Pons (tissue), 1 donor: ENCODE data around the gene VPS26B.

ENCODE experiments used
- DNase-seq: peaks from one replicate; pipeline ENCODE4 v3.0.0-alpha.2; 2016; ENCODE audit warnings: low spot score

Gene VPS26B

GRCh38 chr11:134257101-134257500 lies 32.6 kb downstream of the VPS26B start:
- no peak for DNase-seq

- no peak for DNase-seq
Measured at GRCh38 chr11:134258577-134258976, 34.1 kb downstream of the VPS26B start.

DNA sequence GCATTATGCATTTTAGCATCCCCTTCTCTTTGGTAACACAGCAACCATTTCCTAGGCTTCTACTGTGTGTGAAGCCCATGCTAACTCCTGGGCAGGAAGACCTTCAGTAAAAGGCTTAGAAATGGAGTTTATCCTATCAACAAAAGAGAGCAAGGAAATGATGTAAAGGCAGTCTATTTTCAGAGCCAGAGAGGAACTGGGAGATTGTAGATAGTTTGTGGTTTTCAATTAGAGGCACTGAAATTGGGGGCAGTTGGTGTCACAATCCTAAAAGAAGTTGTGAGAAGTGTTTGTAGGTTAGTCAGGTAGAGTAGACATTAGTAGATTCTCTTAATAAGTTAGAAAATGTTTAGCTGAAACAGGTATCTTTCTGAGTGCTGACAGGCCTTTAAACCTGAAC lies 36.0 kb downstream of the VPS26B start:
- no peak for DNase-seq

DNA sequence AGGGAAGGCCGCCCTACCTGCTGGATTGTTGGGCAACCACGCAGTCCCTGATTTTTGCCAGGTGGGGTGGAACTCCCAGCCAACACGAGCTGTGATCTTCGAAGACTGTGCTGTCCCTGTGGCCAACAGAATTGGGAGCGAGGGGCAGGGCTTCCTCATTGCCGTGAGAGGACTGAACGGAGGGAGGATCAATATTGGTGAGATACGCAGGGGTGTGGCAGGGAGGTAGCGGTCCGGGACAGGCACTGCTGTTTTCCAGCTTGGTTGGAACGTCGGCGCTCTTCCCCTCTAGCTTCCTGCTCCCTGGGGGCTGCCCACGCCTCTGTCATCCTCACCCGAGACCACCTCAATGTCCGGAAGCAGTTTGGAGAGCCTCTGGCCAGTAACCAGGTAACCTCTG lies 36.5 kb downstream of the VPS26B start:
- DNase-seq: no peak

DNA sequence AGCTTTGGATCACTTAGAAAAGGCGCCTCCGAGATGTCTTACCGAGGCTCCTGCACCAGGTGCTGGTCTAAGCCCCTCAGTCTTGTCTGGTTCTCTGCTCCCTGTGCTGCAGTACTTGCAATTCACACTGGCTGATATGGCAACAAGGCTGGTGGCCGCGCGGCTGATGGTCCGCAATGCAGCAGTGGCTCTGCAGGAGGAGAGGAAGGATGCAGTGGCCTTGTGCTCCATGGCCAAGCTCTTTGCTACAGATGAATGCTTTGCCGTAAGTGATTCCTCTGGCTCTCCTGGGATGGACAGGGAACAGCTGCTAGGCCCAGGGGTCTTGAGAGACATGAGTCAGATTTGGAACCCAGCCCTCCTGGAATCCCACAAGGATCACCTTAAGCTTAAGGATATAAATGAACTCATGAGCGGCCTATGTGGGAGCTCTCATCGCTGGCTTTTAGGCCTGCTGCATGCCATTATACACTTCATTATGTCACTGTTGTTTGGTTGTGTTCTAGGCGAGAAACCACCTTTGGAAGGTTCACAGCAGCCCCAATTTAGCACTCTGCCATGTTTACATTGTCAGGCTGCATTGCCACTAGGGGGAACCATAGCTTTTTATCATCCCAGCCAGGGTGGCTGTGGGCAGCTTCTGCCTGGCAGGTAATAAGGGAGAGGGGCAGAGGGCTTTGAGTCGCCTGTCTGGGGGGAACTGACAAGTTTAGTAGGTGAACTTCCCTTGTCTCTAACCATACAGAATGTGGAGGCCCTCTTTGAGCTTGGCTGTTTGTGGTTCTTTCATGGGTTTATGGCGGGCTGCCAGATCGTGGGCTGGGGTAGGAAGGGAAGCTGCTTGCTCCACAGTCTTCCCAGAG lies 37.4 kb downstream of the VPS26B start:
- DNase-seq: no peak

DNA sequence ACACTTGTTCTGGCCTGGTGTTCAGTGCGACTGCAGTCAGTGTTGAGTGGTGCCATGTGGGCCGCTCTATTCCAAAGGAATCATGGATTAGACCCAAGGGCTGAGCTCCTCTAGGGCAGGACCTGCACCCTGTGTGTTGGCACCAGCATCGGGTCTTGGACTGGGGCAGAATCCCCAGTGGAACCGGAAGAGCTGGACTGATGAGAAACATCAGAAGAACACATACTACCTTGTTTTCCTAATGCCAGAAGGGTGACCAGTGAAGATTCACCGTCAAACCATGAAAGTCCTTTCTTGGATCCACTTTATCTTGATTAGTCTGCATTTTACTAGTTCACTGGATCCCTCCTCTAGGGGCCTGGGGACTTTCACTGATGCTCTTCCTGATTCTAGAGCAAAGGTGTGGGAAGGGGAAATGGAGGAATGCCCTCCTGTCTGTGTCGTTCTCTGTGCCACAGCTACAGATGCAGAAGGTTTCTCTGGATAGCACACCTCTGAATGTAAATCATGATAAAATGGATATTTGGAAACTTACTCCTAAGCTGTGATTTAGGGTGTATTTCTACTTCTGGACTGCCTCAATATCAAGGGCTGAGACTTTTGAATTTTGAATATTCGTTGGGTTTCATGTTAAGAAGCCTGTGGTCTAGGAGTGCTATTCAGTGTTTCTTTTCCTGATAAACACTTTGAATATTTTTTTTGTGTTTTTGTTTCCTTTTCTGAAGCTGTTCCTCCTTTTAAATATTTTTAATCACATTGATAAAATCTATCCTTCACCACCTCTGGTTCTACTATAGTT lies 40.7 kb downstream of the VPS26B start:
- DNase-seq: no peak

DNA sequence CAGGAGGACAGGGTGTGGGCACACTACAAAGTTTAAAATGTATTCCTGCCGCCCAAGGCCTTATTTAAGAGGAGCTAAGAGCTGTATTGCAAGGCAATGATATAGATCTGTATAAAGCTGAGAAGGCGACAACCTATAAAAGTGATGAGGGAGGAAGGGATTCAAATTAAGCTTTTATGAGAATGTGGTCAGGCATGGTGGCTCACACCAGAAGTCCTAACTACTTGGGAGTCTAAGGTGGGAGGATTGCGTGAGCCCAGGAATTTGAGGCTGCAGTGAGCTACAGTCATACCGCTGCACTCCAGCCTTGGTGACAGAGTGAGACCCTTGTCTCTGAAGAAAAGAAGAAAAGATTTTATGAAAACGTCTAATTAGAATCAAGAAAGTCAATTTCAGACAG lies 42.0 kb downstream of the VPS26B start:
- no peak for DNase-seq

GRCh38 chr11:134266841-134267251 lies 42.4 kb downstream of the VPS26B start:
- DNase-seq: no peak

DNA sequence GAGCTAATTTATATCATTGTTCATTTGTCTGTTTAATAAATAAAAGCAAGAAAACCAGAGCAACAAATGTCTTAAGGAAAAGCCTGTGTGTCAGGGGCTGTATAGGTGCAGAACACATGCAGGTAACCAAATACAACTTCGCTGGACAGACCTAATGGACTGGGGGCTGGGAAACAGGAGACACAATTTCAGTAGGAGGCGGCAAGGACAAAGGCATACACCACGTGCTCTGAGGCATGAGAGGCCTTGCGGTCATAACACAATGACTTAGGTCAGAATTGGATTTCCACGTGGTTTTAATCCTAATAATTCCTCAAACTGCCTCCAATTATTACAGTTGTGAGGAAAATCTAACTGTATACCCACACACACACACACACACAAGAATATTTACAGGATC lies 43.0 kb downstream of the VPS26B start:
- DNase-seq: no peak

- DNase-seq: no peak
Measured at GRCh38 chr11:134267966-134268365, 43.5 kb downstream of the VPS26B start.

DNA sequence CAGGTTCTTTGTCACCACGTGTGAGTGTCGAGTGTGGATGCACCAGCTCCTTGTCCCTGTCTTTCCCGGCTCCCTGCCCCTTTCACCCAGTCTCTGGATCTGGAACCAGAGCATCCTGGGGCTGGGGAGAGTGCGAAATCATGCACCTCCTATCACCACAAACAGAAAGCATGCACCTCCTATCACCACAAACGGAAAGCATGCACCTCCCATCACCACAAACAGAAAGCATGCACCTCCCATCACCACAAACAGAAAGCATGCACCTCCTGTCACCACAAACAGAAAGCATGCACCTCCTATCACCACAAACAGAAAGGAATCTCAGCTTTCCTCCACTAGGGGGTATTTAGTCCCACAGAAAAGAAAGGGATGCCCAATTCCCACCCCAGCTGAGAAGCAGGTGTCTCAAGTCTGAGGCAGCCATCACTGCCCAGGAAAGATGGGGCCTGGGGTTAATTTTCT lies 45.8 kb downstream of the VPS26B start:
- no peak for DNase-seq

- no peak for DNase-seq
Measured at GRCh38 chr11:134271978-134272377, 47.5 kb downstream of the VPS26B start.

- DNase-seq: no peak
Measured at GRCh38 chr11:134272381-134273316, 48.2 kb downstream of the VPS26B start.

GRCh38 chr11:134273317-134273712 lies 48.8 kb downstream of the VPS26B start:
- DNase-seq: no peak

DNA sequence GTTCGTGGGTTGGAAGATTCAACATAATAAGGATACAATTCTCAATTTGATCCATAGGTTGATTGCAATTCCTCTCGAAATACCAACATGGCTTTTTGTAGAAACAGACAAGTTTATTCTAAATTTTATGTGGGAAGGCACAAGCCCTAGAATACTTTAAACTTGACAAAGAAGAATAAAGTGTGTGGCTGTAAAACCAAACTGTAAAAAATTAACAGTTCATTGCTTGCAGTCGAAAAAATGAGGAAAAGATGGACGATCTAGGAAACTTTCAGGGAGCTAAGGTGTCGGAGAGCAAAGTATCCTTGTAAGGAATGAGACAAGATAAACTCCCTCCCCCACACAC lies 50.7 kb downstream of the VPS26B start:
- DNase-seq: no peak

- no peak for DNase-seq
Measured at GRCh38 chr11:134275534-134276395, 51.3 kb downstream of the VPS26B start, which contains the start of gene GLB1L3. Gene GLB1L3, plus strand, starts transcription at chr11:134276379. Its CDS starts 362 bp downstream, at chr11:134276741.

- DNase-seq: no peak
Measured at GRCh38 chr11:134276396-134277182, 52.1 kb downstream of the VPS26B start.

- no peak for DNase-seq
Measured at GRCh38 chr11:134277183-134278001, 52.9 kb downstream of the VPS26B start.

GRCh38 chr11:134278356-134278755 lies 53.9 kb downstream of the VPS26B start:
- DNase-seq: no peak
